Activated T-helper 17 cell treated with anti-CD3 and anti-CD28 coated beads, Interleukin-2, amount 50 U/mL, for 72 hours (primary cell): ENCODE data around the gene TSPAN18. TPM values are rescaled to one million over a fixed set of nuclear protein-coding genes. Genes with fewer than 3 reads are reported as not detected.
A peak's percentile ranks its signal among the peaks of the same experiment; 100 is the strongest.

ENCODE experiments used
- ATAC-seq: fragments of 150-1000 bp; cut with Tn5 transposase; replicated peaks from 2 replicates; pipeline ENCODE4 v1.10.0; 2021; ENCODE audit warnings: mild to moderate bottlenecking, moderate library complexity
- H3K27ac Mint-ChIP-seq: one replicate; pipeline ENCODE4 v1.8.0; 2022; ENCODE audit warnings: mixed read lengths
- H3K27me3 Mint-ChIP-seq: one replicate; pipeline ENCODE4 v1.8.0; 2022; ENCODE audit warnings: mixed read lengths
- H3K36me3 Mint-ChIP-seq: one replicate; pipeline ENCODE4 v1.8.0; 2022; ENCODE audit warnings: low read depth, mild to moderate bottlenecking, mixed read lengths
- H3K4me1 Mint-ChIP-seq: one replicate; pipeline ENCODE4 v1.8.0; 2022; ENCODE audit warnings: mixed read lengths
- H3K4me3 Mint-ChIP-seq: one replicate; pipeline ENCODE4 v1.8.0; 2022; ENCODE audit warnings: mild to moderate bottlenecking, mixed read lengths
- H3K9me3 Mint-ChIP-seq: one replicate; pipeline ENCODE4 v1.8.0; 2022; ENCODE audit warnings: mixed read lengths
- total RNA-seq, 2 donors: library from RNA; stranded (reverse); gene quantifications; one replicate each; pipeline ENCODE4 v1.2.3, GENCODE V29; 2022

TSPAN18 gene
- total RNA-seq, 2 donors from 2014 or later = 3.3 to 3.9 TPM

- Mint-ChIP-seq H3K36me3 (no peaks in the 10 kb centered on the region), H3K4me3 (no peak overlapping the region), H3K9me3 (no peaks in the 10 kb centered on the region), H3K27ac (no peak overlapping the region), H3K4me1 (no peaks in the 10 kb centered on the region), H3K27me3 (no peaks in the 10 kb centered on the region)
- no peak for ATAC-seq
Measured at GRCh38 chr11:44968510-44968909, 241.7 kb downstream of the TSPAN18 start.

GRCh38 chr11:44969651-44970252 lies 243.0 kb downstream of the TSPAN18 start:
- no peaks in the 10 kb centered on the region for H3K36me3 Mint-ChIP-seq
- H3K9me3 Mint-ChIP-seq = no peaks in the 10 kb centered on the region
- H3K4me1 Mint-ChIP-seq = no peaks in the 10 kb centered on the region
- no peak for ATAC-seq
- H3K27ac Mint-ChIP-seq = no peak overlapping the region
- no peaks in the 10 kb centered on the region for H3K27me3 Mint-ChIP-seq
- no peak overlapping the region for H3K4me3 Mint-ChIP-seq

- no peaks in the 10 kb centered on the region for H3K36me3 Mint-ChIP-seq
- no peak for ATAC-seq
- H3K4me3 Mint-ChIP-seq = no peak overlapping the region
- no peaks in the 10 kb centered on the region for H3K27me3 Mint-ChIP-seq
- no peaks in the 10 kb centered on the region for H3K9me3 Mint-ChIP-seq
- no peaks in the 10 kb centered on the region for H3K4me1 Mint-ChIP-seq
- H3K27ac Mint-ChIP-seq = no peak overlapping the region
Measured at GRCh38 chr11:44970293-44970692, 243.5 kb downstream of the TSPAN18 start.

GRCh38 chr11:44971185-44971584 lies 244.4 kb downstream of the TSPAN18 start:
- no peak for ATAC-seq
- H3K27me3 Mint-ChIP-seq = no peaks in the 10 kb centered on the region
- H3K27ac Mint-ChIP-seq = no peak overlapping the region
- no peaks in the 10 kb centered on the region for H3K4me1 Mint-ChIP-seq
- H3K36me3 Mint-ChIP-seq = no peaks in the 10 kb centered on the region
- H3K4me3 Mint-ChIP-seq = no peak overlapping the region
- H3K9me3 Mint-ChIP-seq = no peaks in the 10 kb centered on the region

GRCh38 chr11:44972746-44973435 lies 246.1 kb downstream of the TSPAN18 start:
- Mint-ChIP-seq H3K36me3 (no peaks in the 10 kb centered on the region), H3K27me3 (no peaks in the 10 kb centered on the region), H3K27ac (no peak overlapping the region), H3K4me3 (no peak overlapping the region), H3K9me3 (no peaks in the 10 kb centered on the region), H3K4me1 (peaks cover 7% of the 10 kb centered on the region)
- no peak for ATAC-seq

- ATAC-seq = peak; percentile 16
- no peak overlapping the region for H3K4me3 Mint-ChIP-seq
- H3K4me1 Mint-ChIP-seq = peaks cover 7% of the 10 kb centered on the region
- no peaks in the 10 kb centered on the region for H3K9me3 Mint-ChIP-seq
- H3K36me3 Mint-ChIP-seq = no peaks in the 10 kb centered on the region
- no peaks in the 10 kb centered on the region for H3K27me3 Mint-ChIP-seq
- no peak overlapping the region for H3K27ac Mint-ChIP-seq
Measured at GRCh38 chr11:44973632-44974401, 247.1 kb downstream of the TSPAN18 start.

- Mint-ChIP-seq H3K4me1 (peaks cover 12% of the 10 kb centered on the region), H3K9me3 (no peaks in the 10 kb centered on the region)
Measured at GRCh38 chr11:44974402-44975000, 247.7 kb downstream of the TSPAN18 start.

GRCh38 chr11:44976576-44976975 lies 249.8 kb downstream of the TSPAN18 start:
- no peak for ATAC-seq
- Mint-ChIP-seq H3K9me3 (no peaks in the 10 kb centered on the region), H3K36me3 (no peaks in the 10 kb centered on the region), H3K27ac (no peak overlapping the region), H3K27me3 (no peaks in the 10 kb centered on the region), H3K4me3 (no peak overlapping the region), H3K4me1 (peaks cover 12% of the 10 kb centered on the region)

More at GRCh38 chr11:44974402-44975000, 247.7 kb downstream of the TSPAN18 start:
- Mint-ChIP-seq H3K4me3 (no peak overlapping the region), H3K27me3 (no peaks in the 10 kb centered on the region), H3K36me3 (no peaks in the 10 kb centered on the region), H3K27ac (no peak overlapping the region)
- ATAC-seq = no peak

GRCh38 chr11:44977493-44977984 lies 250.8 kb downstream of the TSPAN18 start:
- Mint-ChIP-seq H3K27ac (no peak overlapping the region), H3K27me3 (no peaks in the 10 kb centered on the region), H3K36me3 (no peaks in the 10 kb centered on the region), H3K4me3 (no peak overlapping the region), H3K4me1 (peaks cover 12% of the 10 kb centered on the region), H3K9me3 (no peaks in the 10 kb centered on the region)
- peak; percentile 25 for ATAC-seq

GRCh38 chr11:44978274-44978960 lies 251.7 kb downstream of the TSPAN18 start:
- Mint-ChIP-seq H3K4me3 (no peak overlapping the region), H3K9me3 (no peaks in the 10 kb centered on the region), H3K4me1 (peaks cover 12% of the 10 kb centered on the region), H3K27me3 (no peaks in the 10 kb centered on the region), H3K36me3 (no peaks in the 10 kb centered on the region), H3K27ac (no peak overlapping the region)
- ATAC-seq = no peak

- no peaks in the 10 kb centered on the region for H3K36me3 Mint-ChIP-seq
- H3K27ac Mint-ChIP-seq = no peak overlapping the region
- H3K27me3 Mint-ChIP-seq = no peaks in the 10 kb centered on the region
- no peak for ATAC-seq
- H3K9me3 Mint-ChIP-seq = no peaks in the 10 kb centered on the region
- no peak overlapping the region for H3K4me3 Mint-ChIP-seq
- H3K4me1 Mint-ChIP-seq = peaks cover 12% of the 10 kb centered on the region
Measured at GRCh38 chr11:44978961-44979331, 252.2 kb downstream of the TSPAN18 start.

- Mint-ChIP-seq H3K4me1 (peaks cover 12% of the 10 kb centered on the region), H3K4me3 (no peak overlapping the region), H3K27ac (no peak overlapping the region), H3K27me3 (no peaks in the 10 kb centered on the region), H3K9me3 (no peaks in the 10 kb centered on the region), H3K36me3 (no peaks in the 10 kb centered on the region)
- no peak for ATAC-seq
Measured at GRCh38 chr11:44979543-44980399, 253.0 kb downstream of the TSPAN18 start.

- peaks cover 12% of the 10 kb centered on the region for H3K4me1 Mint-ChIP-seq
- no peak overlapping the region for H3K27ac Mint-ChIP-seq
- H3K9me3 Mint-ChIP-seq = no peaks in the 10 kb centered on the region
- ATAC-seq = no peak
- H3K4me3 Mint-ChIP-seq = no peak overlapping the region
- no peaks in the 10 kb centered on the region for H3K36me3 Mint-ChIP-seq
- H3K27me3 Mint-ChIP-seq = no peaks in the 10 kb centered on the region
Measured at GRCh38 chr11:44980533-44981427, 254.0 kb downstream of the TSPAN18 start.
